ENCODE data around the gene NPR2. TPM values are rescaled to one million over a fixed set of nuclear protein-coding genes. Genes with fewer than 3 reads are reported as not detected.

Gene NPR2
- total RNA-seq, 3 donors from 2014 or later = 8.8 to 31.8 (median 12.0) TPM

- H3K9me3 ChIP-seq = no peaks in the 10 kb centered on the region
- ATAC-seq = peak; percentile 94
- intact Hi-C loops (cut with DNase I, micrococcal nuclease) = no loop called here
- no peak overlapping the region for H3K4me3 ChIP-seq
- peak in 1 of 3 donors; percentile 58 for DNase-seq
- H3K36me3 ChIP-seq (ENCODE audit: low read depth) = no peaks in the 10 kb centered on the region
- H3K4me1 ChIP-seq (ENCODE audit: low read depth) = peaks cover 23% of the 10 kb centered on the region
- TF ChIP-seq CTCF (IDR thresholded peaks at IDR 0.05) = no peak
Observed at GRCh38 chr9:35771943-35772342, 19.4 kb upstream of the NPR2 start.

GRCh38 chr9:35774907-35775635, 16.3 kb upstream of the NPR2 start:
- DNase-seq (no peak), ATAC-seq (no peak)
- Histone ChIP-seq H3K9me3 (no peaks in the 10 kb centered on the region), H3K4me1 (ENCODE audit: low read depth) (peaks cover 23% of the 10 kb centered on the region), H3K4me3 (no peak overlapping the region), H3K36me3 (ENCODE audit: low read depth) (no peaks in the 10 kb centered on the region)
- no peak for TF ChIP-seq CTCF (IDR thresholded peaks at IDR 0.05)
- intact Hi-C loops (cut with DNase I, micrococcal nuclease) = no loop called here

- no peaks in the 10 kb centered on the region for H3K36me3 ChIP-seq (ENCODE audit: low read depth)
- ATAC-seq = no peak
- no peak overlapping the region for H3K4me3 ChIP-seq
- no peak for DNase-seq
- no peaks in the 10 kb centered on the region for H3K9me3 ChIP-seq
- intact Hi-C loops (cut with DNase I, micrococcal nuclease) = no loop called here
- no peak for TF ChIP-seq CTCF (IDR thresholded peaks at IDR 0.05)
- peaks cover 16% of the 10 kb centered on the region for H3K4me1 ChIP-seq (ENCODE audit: low read depth)
Observed at GRCh38 chr9:35776018-35776417, 15.4 kb upstream of the NPR2 start.

- no peak for DNase-seq
- intact Hi-C loops (cut with DNase I, micrococcal nuclease) = no loop called here
- Histone ChIP-seq H3K9me3 (no peaks in the 10 kb centered on the region), H3K36me3 (ENCODE audit: low read depth) (no peaks in the 10 kb centered on the region), H3K4me1 (ENCODE audit: low read depth) (no peaks in the 10 kb centered on the region), H3K4me3 (no peak overlapping the region)
- no peak for TF ChIP-seq CTCF (IDR thresholded peaks at IDR 0.05)
- no peak for ATAC-seq
Observed at GRCh38 chr9:35778496-35778895, 12.9 kb upstream of the NPR2 start.

- H3K4me1 ChIP-seq (ENCODE audit: low read depth) = no peaks in the 10 kb centered on the region
- no peaks in the 10 kb centered on the region for H3K9me3 ChIP-seq
- H3K36me3 ChIP-seq (ENCODE audit: low read depth) = no peaks in the 10 kb centered on the region
- intact Hi-C loops (cut with DNase I, micrococcal nuclease) = loop anchor here in 1 of 2 donors (10.0 kb wide), 1 partner anchor 104 kb away; no protein-coding TSS in a partner anchor
- TF ChIP-seq CTCF (IDR thresholded peaks at IDR 0.05) = no peak
- no peak overlapping the region for H3K4me3 ChIP-seq
- ATAC-seq = no peak
- DNase-seq = no peak
Observed at GRCh38 chr9:35781066-35781465, 10.3 kb upstream of the NPR2 start.
